Adrenal gland (tissue), 12 donors: ENCODE results near the gene ARSI. TPM values are rescaled to one million over a fixed set of nuclear protein-coding genes. Genes with fewer than 3 reads are reported as not detected.

Source experiments
- DNase-seq, 7 donors: peaks; one replicate each; pipeline ENCODE4 v3.0.0-alpha.2; 2019 to 2020
- H3K27ac ChIP-seq, 5 donors: fragments of 200-600 bp; sonication (generic) in 4 of 5; 1 replicate in 3 of 5; 2 replicates in 2 of 5; pipeline versions ENCODE4 v1.5.1 to v1.8.0; 2016 to 2020; ENCODE audit warnings: mild to moderate bottlenecking in 1 of 5
- H3K27me3 ChIP-seq: fragments of 200-600 bp; 2 replicates; pipeline ENCODE4 v1.8.0; 2021
- H3K36me3 ChIP-seq, 2 donors: fragments of 200-600 bp; replicated peaks in 1 of 2; 1 replicate in 1 of 2; 2 replicates in 1 of 2; pipeline versions ENCODE4 v1.5.1 to v1.8.0; 2018 to 2022
- H3K4me1 ChIP-seq, 2 donors: fragments of 200-600 bp; replicated peaks in 1 of 2; 1 replicate in 1 of 2; 2 replicates in 1 of 2; pipeline versions ENCODE4 v1.5.1 to v1.8.0; 2018 to 2021
- H3K4me3 ChIP-seq, 4 donors: fragments of 200-600 bp; sonication (generic) in 3 of 4; one replicate each; pipeline ENCODE4 v1.5.1; 2016 to 2018
- H3K9me3 ChIP-seq, 3 donors: fragments of 200-600 bp; sonication (generic) in 1 of 3; replicated peaks in 1 of 3; 1 replicate in 2 of 3; 2 replicates in 1 of 3; pipeline versions ENCODE4 v1.5.1 to v1.8.0; 2016 to 2021
- POLR2A ChIP-seq, 2 donors: fragments of 450-650 bp; IDR thresholded peaks; one replicate each; pipeline ENCODE4 v1.6.1; 2017; ENCODE audit warnings: antibody characterized with exemption in 2 of 2, mild to moderate bottlenecking in 2 of 2, moderate library complexity in 1 of 2
- WGBS, 4 donors: extraction: QIAGEN DNeasy Blood & Tissue Kit in 2 of 4; methylation state at CpG; one replicate each; pipeline versions ENCODE4 v1.1.5 to v1.1.7; 2013 to 2017; 5-methylcytosine and 5-hydroxymethylcytosine counted together
- intact Hi-C, 2 donors: fragments of 100-400 bp; cut with DNase I; formaldehyde crosslinking; loops; one replicate each; pipeline versions ENCODE4 v1.14.1 to v1.15.0; 2022 to 2023
- polyA plus RNA-seq, 3 donors: library from polyadenylated mRNA; stranded (reverse); fragments of 200-250 nt in 2 of 3; fragments of 350-450 nt in 1 of 3; fragmentation: Illumina TruSeq in 1 of 3; extraction: RNeasy Lipid Tissue Mini Kit (QIAGEN cat#74804) in 1 of 3; gene quantifications; one replicate each; pipeline ENCODE4 v1.2.3, GENCODE V29; 2013 to 2014
- total RNA-seq, 9 donors: library from RNA; depleted of rRNA in 4 of 9; stranded (reverse); fragments of >200 nt in 4 of 9; fragments of 120-200 nt in 1 of 9; fragmentation: NEBNext Ultra II Directional in 1 of 9; extraction: Animal tissue kit (Norgen Biotek cat#: 25700) in 1 of 9; gene quantifications; one replicate each; pipeline versions ENCODE4 v1.1.0 to v1.2.4, GENCODE V29; 2013 to 2023
- TF ChIP-seq, protein P1 (sequence below), 6 experiments: fragments of 450-650 bp in 4 of 6; fragments of 200-600 bp in 2 of 6; sonication (generic) in 1 of 6; IDR thresholded peaks; 1 replicate in 5 of 6; 2 replicates in 1 of 6; pipeline versions ENCODE4 v1.5.1 to v1.8.0; 2016 to 2021; ENCODE audit warnings: antibody characterized with exemption in 6 of 6, mild to moderate bottlenecking in 2 of 6, moderate library complexity in 1 of 6
- donor health status: healthy with polysubstance abuse.
- donor health status: Bipolar disorder and iron deficiency.
- donor health status: DM: yes; HTN: yes; CAD: no.
- donor health status: DM: no; HTN: no; CAD: no.
- donor health status: DM: no; HTN: no; CAD: no.
- donor health status: DM: yes; HTN: yes; CAD: no.

ARSI gene
- total and polyA plus RNA-seq, 12 donors = 0.12 to 0.96 (median 0.39) TPM; not detected in 2

DNA sequence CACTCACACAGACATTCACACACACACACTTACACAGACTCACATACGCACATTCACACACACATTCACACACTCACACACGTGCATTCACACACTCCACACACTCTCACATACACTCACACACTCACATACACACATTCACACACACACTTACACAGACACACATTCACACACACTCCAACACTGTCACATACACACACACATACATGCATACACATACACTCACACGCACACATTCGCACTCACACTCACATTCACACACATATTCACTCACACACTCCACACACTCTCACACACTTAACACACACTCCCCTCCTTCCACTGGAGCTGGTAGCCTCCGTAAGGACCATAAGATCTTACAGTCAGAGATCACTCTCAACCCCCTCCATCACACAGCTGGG is 39.3 kb downstream of the ARSI start:
- Histone ChIP-seq H3K9me3 (no peaks in the 10 kb centered on the region), H3K27ac (no peak overlapping the region), H3K27me3 (no peaks in the 10 kb centered on the region), H3K4me1 (peaks cover 0 to 10% of the 10 kb centered on the region in 2 donors), H3K4me3 (no peak overlapping the region), H3K36me3 (no peaks in the 10 kb centered on the region)
- 68 to 77% (median 74%) methylated on average over 5 of the region's 5 CpGs for WGBS, 4 donors
- no peak for DNase-seq
- intact Hi-C loops = no loop called here
- TF ChIP-seq, protein P1, sequence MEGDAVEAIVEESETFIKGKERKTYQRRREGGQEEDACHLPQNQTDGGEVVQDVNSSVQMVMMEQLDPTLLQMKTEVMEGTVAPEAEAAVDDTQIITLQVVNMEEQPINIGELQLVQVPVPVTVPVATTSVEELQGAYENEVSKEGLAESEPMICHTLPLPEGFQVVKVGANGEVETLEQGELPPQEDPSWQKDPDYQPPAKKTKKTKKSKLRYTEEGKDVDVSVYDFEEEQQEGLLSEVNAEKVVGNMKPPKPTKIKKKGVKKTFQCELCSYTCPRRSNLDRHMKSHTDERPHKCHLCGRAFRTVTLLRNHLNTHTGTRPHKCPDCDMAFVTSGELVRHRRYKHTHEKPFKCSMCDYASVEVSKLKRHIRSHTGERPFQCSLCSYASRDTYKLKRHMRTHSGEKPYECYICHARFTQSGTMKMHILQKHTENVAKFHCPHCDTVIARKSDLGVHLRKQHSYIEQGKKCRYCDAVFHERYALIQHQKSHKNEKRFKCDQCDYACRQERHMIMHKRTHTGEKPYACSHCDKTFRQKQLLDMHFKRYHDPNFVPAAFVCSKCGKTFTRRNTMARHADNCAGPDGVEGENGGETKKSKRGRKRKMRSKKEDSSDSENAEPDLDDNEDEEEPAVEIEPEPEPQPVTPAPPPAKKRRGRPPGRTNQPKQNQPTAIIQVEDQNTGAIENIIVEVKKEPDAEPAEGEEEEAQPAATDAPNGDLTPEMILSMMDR (IDR thresholded peaks at IDR 0.05) = no peak
- no peak for TF ChIP-seq POLR2A (IDR thresholded peaks at IDR 0.05)

DNA sequence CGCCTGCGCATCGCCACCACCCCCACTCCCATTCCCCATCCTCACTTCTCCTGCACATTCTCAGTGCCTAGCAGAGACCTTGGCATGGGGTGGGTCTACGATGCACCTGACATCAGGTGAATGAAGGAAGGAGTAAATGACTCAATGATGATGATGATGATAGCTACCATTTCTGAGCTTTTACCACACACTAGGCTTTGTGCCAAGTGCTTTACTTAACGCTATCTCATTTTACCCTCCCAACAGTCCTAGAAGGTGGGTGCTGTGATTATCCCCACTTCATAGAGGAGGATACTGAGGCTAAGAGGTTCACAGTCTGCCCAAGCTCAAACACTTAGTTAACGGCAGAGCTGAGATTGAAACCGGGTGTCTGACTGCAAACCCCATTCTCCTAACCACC is 40.2 kb downstream of the ARSI start:
- Histone ChIP-seq H3K9me3 (no peaks in the 10 kb centered on the region), H3K27ac (no peak overlapping the region), H3K27me3 (no peaks in the 10 kb centered on the region), H3K4me1 (peaks cover 0 to 10% of the 10 kb centered on the region in 2 donors), H3K4me3 (no peak overlapping the region), H3K36me3 (no peaks in the 10 kb centered on the region)
- no peak for TF ChIP-seq POLR2A (IDR thresholded peaks at IDR 0.05)
- TF ChIP-seq, protein P1 (IDR thresholded peaks at IDR 0.05) = no peak
- intact Hi-C loops = no loop called here
- 84 to 97% (median 91%) methylated on average over 7 of the region's 7 CpGs for WGBS, 4 donors
- no peak for DNase-seq

DNA sequence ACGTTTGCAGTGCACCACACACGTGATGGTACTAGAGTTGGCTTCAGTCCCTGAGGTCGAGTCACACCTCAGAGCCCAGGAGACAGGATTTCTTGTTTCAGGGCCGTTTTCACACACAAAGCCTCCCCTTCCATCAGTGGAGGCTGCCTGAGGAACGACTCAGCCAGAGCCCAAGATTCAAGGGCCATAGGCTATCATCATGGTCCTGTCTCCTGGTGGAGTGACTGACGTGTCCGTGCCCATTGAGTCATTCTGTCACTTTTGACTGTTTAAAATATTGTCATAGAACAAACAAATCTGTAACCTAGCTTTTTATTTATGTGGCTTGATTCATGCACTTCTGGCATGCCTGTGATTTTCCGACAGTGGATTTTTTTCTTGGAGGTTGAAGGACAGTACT is 41.5 kb downstream of the ARSI start:
- TF ChIP-seq POLR2A (IDR thresholded peaks at IDR 0.05) = no peak
- TF ChIP-seq, protein P1 (IDR thresholded peaks at IDR 0.05) = no peak
- peak in 1 of 7 donors; percentile 13 for DNase-seq
- intact Hi-C loops = no loop called here
- Histone ChIP-seq H3K27me3 (no peaks in the 10 kb centered on the region), H3K9me3 (no peaks in the 10 kb centered on the region), H3K4me1 (peaks cover 0 to 10% of the 10 kb centered on the region in 2 donors), H3K27ac (no peak overlapping the region), H3K36me3 (no peaks in the 10 kb centered on the region), H3K4me3 (no peak overlapping the region)
- WGBS, 4 donors = 46 to 58% (median 47%) methylated on average over 8 of the region's 8 CpGs

DNA sequence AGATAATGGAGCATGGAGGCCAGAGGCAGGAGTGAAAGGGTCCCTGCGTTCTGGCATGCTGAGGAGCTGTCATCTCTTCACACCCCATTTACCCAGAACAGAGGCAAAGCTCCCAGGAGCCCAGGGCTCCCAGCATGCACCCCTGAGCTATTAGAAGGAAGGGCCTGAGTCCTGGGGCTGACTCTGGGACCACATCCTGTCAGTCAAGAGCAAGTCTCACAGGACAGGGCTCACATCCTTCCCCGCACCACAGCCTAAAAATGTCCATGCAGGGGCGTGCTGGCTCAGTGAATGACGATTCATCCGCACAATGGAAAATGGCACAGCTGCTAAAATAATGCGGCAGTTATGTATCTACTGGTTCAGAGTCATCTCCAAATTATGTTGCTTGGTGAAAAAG is 44.6 kb downstream of the ARSI start:
- WGBS, 4 donors = 73 to 89% (median 81%) methylated on average over 6 of the region's 6 CpGs
- intact Hi-C loops = no loop called here

More for the DNA sequence above, 44.6 kb downstream of the ARSI start:
- Histone ChIP-seq H3K4me1 (no peaks in the 10 kb centered on the region), H3K9me3 (no peaks in the 10 kb centered on the region), H3K27me3 (no peaks in the 10 kb centered on the region), H3K27ac (no peak overlapping the region), H3K4me3 (no peak overlapping the region), H3K36me3 (no peaks in the 10 kb centered on the region)
- DNase-seq = no peak
- no peak for TF ChIP-seq POLR2A (IDR thresholded peaks at IDR 0.05)
- TF ChIP-seq, protein P1 (IDR thresholded peaks at IDR 0.05) = no peak
